IMR-90 (cell line): ENCODE measurements around the gene RGS3. TPM values are rescaled to one million over a fixed set of nuclear protein-coding genes. Genes with fewer than 3 reads are reported as not detected.
A peak's percentile ranks its signal among the peaks of the same experiment; 100 is the strongest.

Source experiments
- ATAC-seq: fragments of 200-7000 bp; cut with Tn5 transposase; 2 replicates; pipeline ENCODE4 v1.9.1; 2020; ENCODE audit warnings: low read depth, mild to moderate bottlenecking, moderate library complexity
- BruUV-seq: library from RNA; stranded (reverse); fragments of 400-500 nt; replicated peaks from 2 replicates; lab custom pipeline; 2021; lab: Mats Ljungman, UMichigan
- CTCF ChIA-PET: fragments of 300-600 bp; formaldehyde crosslinking; extraction: SDS; loops from one replicate; lab custom pipeline; 2021; ENCODE audit warnings: antibody characterized with exemption; lab: Yijun Ruan, JAX
- POLR2A ChIA-PET: fragments of 300-600 bp; sonication (Branson Sonifier 250); formaldehyde crosslinking; loops from one replicate; lab custom pipeline; 2022; ENCODE audit warnings: antibody characterized with exemption; ENCODE audit not compliant: unreplicated experiment; lab: Charles Lee
- DNase-seq: peaks from one replicate; pipeline ENCODE4 v3.0.0; 2013
- H2AFZ ChIP-seq: replicated peaks from 2 replicates; pipeline ENCODE3; 2013; ENCODE audit warnings: low read length, mild to moderate bottlenecking; ENCODE audit not compliant: poor library complexity
- H2AK5ac ChIP-seq: 2 replicates; pipeline ENCODE4 v1.6.1; 2013; ENCODE audit warnings: low read depth, low read length, inconsistent platforms
- H2AK9ac ChIP-seq: replicated peaks from 2 replicates; pipeline ENCODE3; 2013; ENCODE audit warnings: mild to moderate bottlenecking, low read depth, low read length, moderate library complexity; ENCODE audit not compliant: poor library complexity
- H2BK120ac ChIP-seq: 2 replicates; pipeline ENCODE4 v1.6.1; 2013; ENCODE audit warnings: low read depth, low read length, inconsistent platforms
- H2BK15ac ChIP-seq: 3 replicates; pipeline ENCODE4 v1.6.1; 2013; ENCODE audit warnings: low read depth, low read length, inconsistent platforms
- H2BK20ac ChIP-seq: 2 replicates; pipeline ENCODE4 v1.6.1; 2013; ENCODE audit warnings: low read depth, mild to moderate bottlenecking, inconsistent platforms, low read length, moderate library complexity
- H2BK5ac ChIP-seq: 2 replicates; pipeline ENCODE4 v1.6.1; 2013; ENCODE audit warnings: mild to moderate bottlenecking, low read depth, low read length, inconsistent platforms; ENCODE audit not compliant: poor library complexity, severe bottlenecking
- H3K14ac ChIP-seq: replicated peaks from 2 replicates; pipeline ENCODE4 v1.6.1; 2013; ENCODE audit warnings: low read depth, low read length, inconsistent platforms
- H3K18ac ChIP-seq: 2 replicates; pipeline ENCODE4 v1.6.1; 2013; ENCODE audit warnings: low read depth, low read length, control low read depth
- H3K23ac ChIP-seq: 2 replicates; pipeline ENCODE4 v1.6.1; 2013; ENCODE audit warnings: low read depth, low read length, inconsistent platforms
- H3K27ac ChIP-seq: 2 replicates; pipeline ENCODE4 v1.5.1; 2013; ENCODE audit warnings: mild to moderate bottlenecking, control low read depth, low read length; ENCODE audit not compliant: insufficient read depth
- H3K27me3 ChIP-seq: 2 replicates; pipeline ENCODE4 v1.6.1; 2013; ENCODE audit warnings: low read length; ENCODE audit not compliant: control insufficient read depth, insufficient read depth
- H3K36me3 ChIP-seq: 2 replicates; pipeline ENCODE4 v1.6.1; 2013; ENCODE audit warnings: low read length, mixed read lengths; ENCODE audit not compliant: control insufficient read depth, insufficient read depth
- H3K4ac ChIP-seq: 2 replicates; pipeline ENCODE4 v1.6.1; 2013; ENCODE audit warnings: low read depth, low read length, inconsistent platforms
- H3K4me1 ChIP-seq: 2 replicates; pipeline ENCODE4 v1.6.1; 2013; ENCODE audit warnings: low read length, mixed read lengths; ENCODE audit not compliant: control insufficient read depth, insufficient read depth
- H3K4me2 ChIP-seq: 2 replicates; pipeline ENCODE4 v1.6.1; 2013; ENCODE audit warnings: low read depth, mild to moderate bottlenecking, control low read depth, low read length, moderate library complexity
- H3K4me3 ChIP-seq: 2 replicates; pipeline ENCODE4 v1.5.1; 2013; ENCODE audit warnings: low read depth, mild to moderate bottlenecking, control low read depth, low read length, moderate library complexity; ENCODE audit not compliant: insufficient read depth
- H3K56ac ChIP-seq: 2 replicates; pipeline ENCODE4 v1.6.1; 2013; ENCODE audit warnings: low read length, inconsistent platforms; ENCODE audit not compliant: insufficient read depth; ENCODE audit errors: extremely low read depth
- H3K79me1 ChIP-seq, 2 experiments: 2 replicates each; pipeline ENCODE4 v1.6.1; 2013; ENCODE audit warnings: low read length in 2 of 2, inconsistent platforms in 1 of 2, low read depth in 1 of 2
- H3K9ac ChIP-seq: 2 replicates; pipeline ENCODE4 v1.6.1; 2013; ENCODE audit warnings: low read depth, low read length, control low read depth
- H3K9me1 ChIP-seq: 2 replicates; pipeline ENCODE4 v1.6.1; 2013; ENCODE audit warnings: low read length, inconsistent platforms; ENCODE audit not compliant: insufficient read depth
- H3K9me3 ChIP-seq: 2 replicates; pipeline ENCODE4 v1.6.1; 2013; ENCODE audit warnings: low read length; ENCODE audit not compliant: control insufficient read depth, insufficient read depth
- H4K20me1 ChIP-seq: 2 replicates; pipeline ENCODE4 v1.6.1; 2013; ENCODE audit warnings: low read length, inconsistent platforms; ENCODE audit not compliant: insufficient read depth
- H4K5ac ChIP-seq: 2 replicates; pipeline ENCODE4 v1.6.1; 2013; ENCODE audit warnings: mild to moderate bottlenecking, low read depth, low read length, control low read depth
- H4K8ac ChIP-seq, 2 experiments: 2 replicates each; pipeline ENCODE4 v1.6.1; 2013; ENCODE audit warnings: low read depth in 2 of 2, low read length in 2 of 2, control low read depth in 1 of 2, inconsistent platforms in 1 of 2
- H4K91ac ChIP-seq: 2 replicates; pipeline ENCODE4 v1.6.1; 2013; ENCODE audit warnings: low read depth, low read length, inconsistent platforms; ENCODE audit not compliant: insufficient read depth
- BHLHE40 ChIP-seq: fragments of 150-350 bp; IDR thresholded peaks from 2 replicates; pipeline ENCODE4 v1.6.1; 2016; ENCODE audit warnings: mild to moderate bottlenecking, low read depth, low read length
- FOS ChIP-seq: fragments of 150-350 bp; IDR thresholded peaks from 2 replicates; pipeline ENCODE4 v1.6.1; 2016; ENCODE audit warnings: low read depth, low read length
- MAFK ChIP-seq: IDR thresholded peaks from 2 replicates; pipeline ENCODE4 v1.6.1; 2012; ENCODE audit warnings: low read depth, low read length, improper control_type of control experiment
- MAZ ChIP-seq: IDR thresholded peaks from 2 replicates; pipeline ENCODE4 v1.6.1; 2012; ENCODE audit warnings: low read depth, mild to moderate bottlenecking, low read length, improper control_type of control experiment, moderate library complexity, borderline replicate concordance
- RCOR1 ChIP-seq: IDR thresholded peaks from 2 replicates; pipeline ENCODE4 v1.6.1; 2012; ENCODE audit warnings: mild to moderate bottlenecking, low read length, improper control_type of control experiment; ENCODE audit not compliant: insufficient replicate concordance
- RFX5 ChIP-seq: IDR thresholded peaks from 2 replicates; pipeline ENCODE4 v1.8.0; 2012; ENCODE audit warnings: low read depth, mild to moderate bottlenecking, low read length, moderate library complexity
- WGBS, 2 experiments: methylation state at CpG; one replicate each; pipeline versions ENCODE4 v1.1.5 to v1.1.7; 2013; ENCODE audit warnings: missing lambda C conversion rate in 2 of 2; ENCODE audit not compliant: insufficient read length in 1 of 2; ENCODE audit errors: extremely low coverage in 2 of 2; 5-methylcytosine and 5-hydroxymethylcytosine counted together
- dilution Hi-C: fragments of 300-500 bp; cut with HindIII; formaldehyde crosslinking; loops from one replicate; pipeline ENCODE4 v1.14.3; 2018; ENCODE audit warnings: low sequenced_read_pairs; ENCODE audit not compliant: unreplicated experiment
- in situ Hi-C: fragments of 300-500 bp; cut with MboI; formaldehyde crosslinking; loops from 3 replicates; pipeline ENCODE4 v1.14.3; 2019; ENCODE audit warnings: low sequenced_read_pairs, inconsistent platforms, mixed read lengths
- intact Hi-C: fragments of 100-400 bp; cut with micrococcal nuclease; formaldehyde crosslinking; loops from 2 replicates; pipeline ENCODE4 v1.10.0; 2022
- polyA plus RNA-seq, 3 experiments: library from polyadenylated mRNA; depleted of rRNA; stranded (reverse); fragments of >200 nt; gene quantifications; 2 replicates each; pipeline ENCODE4 v1.2.3, GENCODE V29; 2012; ENCODE audit warnings: low replicate concordance in 1 of 3
- total RNA-seq: library from RNA; depleted of rRNA; stranded (reverse); fragments of >200 nt; gene quantifications from 2 replicates; pipeline ENCODE4 v1.2.3, GENCODE V29; 2012
- TF ChIP-seq, protein P1 (sequence below): fragments of 150-350 bp; IDR thresholded peaks from 2 replicates; pipeline ENCODE4 v1.6.1; 2017; ENCODE audit warnings: mild to moderate bottlenecking, antibody characterized with exemption, low read length, low read depth

Gene RGS3
- total and polyA plus RNA-seq, 2 of the 4 experiments (the other 2 are of a cell fraction): 51.8 to 65.6 TPM

DNA sequence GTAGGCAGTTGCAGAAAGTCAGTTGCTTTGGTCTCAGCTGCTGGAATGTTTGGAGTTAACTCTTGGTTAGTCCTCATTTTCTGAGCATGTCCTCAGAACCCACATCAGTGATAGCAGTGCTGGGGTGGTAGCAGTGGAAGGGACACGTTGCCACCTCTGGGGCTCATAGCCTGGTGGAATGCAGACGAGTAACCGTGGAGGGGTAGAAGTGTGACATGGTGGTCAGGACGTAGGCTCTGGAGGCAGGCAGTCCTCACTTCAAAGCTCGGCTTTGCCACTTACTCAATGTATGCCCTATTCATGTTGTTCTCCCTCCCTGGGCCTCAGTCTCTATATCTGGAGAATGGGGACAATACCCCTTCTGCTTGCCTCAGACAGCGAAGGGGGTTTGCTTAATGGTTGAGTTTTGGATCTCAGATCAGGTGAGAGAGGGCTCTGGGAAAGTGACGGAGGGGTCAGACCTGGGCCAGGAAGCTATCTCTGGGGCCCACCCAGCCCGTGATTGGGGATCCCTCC, 62.8 kb downstream of the RGS3 start:
- WGBS, 2 experiments: 50% methylated on average over 1 of the region's 8 CpGs; no CpG with 5 or more reads in 1 of the 2 experiments

More for the DNA sequence above, 62.8 kb downstream of the RGS3 start:
- Histone ChIP-seq H4K20me1 (no peaks in the 10 kb centered on the region), H3K4ac (no peak overlapping the region), H3K36me3 (no peaks in the 10 kb centered on the region), H4K8ac (no peak overlapping the region), H2AK5ac (peak overlapping the region; percentile 45; the same call in 1 of the 2 replicates), H3K56ac (no peak overlapping the region), H2AFZ (no peak overlapping the region), H2BK5ac (no peak overlapping the region), H3K18ac (no peak overlapping the region), H3K27ac (no peak overlapping the region), H3K79me1 (no peaks in the 10 kb centered on the region), H3K14ac (no peak overlapping the region), H3K4me3 (no peak overlapping the region), H2BK15ac (no peak overlapping the region), H3K4me2 (no peak overlapping the region), H3K9me1 (peaks cover 6% of the 10 kb centered on the region; the same call in 1 of the 2 replicates), H2BK20ac (no peak overlapping the region), H3K9me3 (no peaks in the 10 kb centered on the region), H3K23ac (no peak overlapping the region), H3K27me3 (no peaks in the 10 kb centered on the region), H2AK9ac (no peak overlapping the region), H4K5ac (no peak overlapping the region), H3K4me1 (peaks cover 2% of the 10 kb centered on the region; the same call in 1 of the 2 replicates), H2BK120ac (no peak overlapping the region), H4K91ac (no peak overlapping the region), H3K9ac (no peak overlapping the region)
- TF ChIP-seq FOS: no peak
- no peak for TF ChIP-seq BHLHE40
- no peak for TF ChIP-seq RCOR1
- TF ChIP-seq MAFK: no peak
- TF ChIP-seq RFX5: no peak
- TF ChIP-seq, protein P1, sequence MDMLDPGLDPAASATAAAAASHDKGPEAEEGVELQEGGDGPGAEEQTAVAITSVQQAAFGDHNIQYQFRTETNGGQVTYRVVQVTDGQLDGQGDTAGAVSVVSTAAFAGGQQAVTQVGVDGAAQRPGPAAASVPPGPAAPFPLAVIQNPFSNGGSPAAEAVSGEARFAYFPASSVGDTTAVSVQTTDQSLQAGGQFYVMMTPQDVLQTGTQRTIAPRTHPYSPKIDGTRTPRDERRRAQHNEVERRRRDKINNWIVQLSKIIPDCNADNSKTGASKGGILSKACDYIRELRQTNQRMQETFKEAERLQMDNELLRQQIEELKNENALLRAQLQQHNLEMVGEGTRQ: no peak
- TF ChIP-seq MAZ: no peak
- dilution Hi-C loops (no loop called here), in situ Hi-C loops (no loop called here), intact Hi-C loops (no loop called here)
- no peak for ATAC-seq
- DNase-seq: no peak
- no TSS peak for BruUV-seq
- POLR2A ChIA-PET: no interaction called here
- CTCF ChIA-PET: interaction anchor here (0.7 kb wide), 1 partner anchor 47 kb away, joined by 4 read pairs; no protein-coding TSS in a partner anchor
